Left lung (tissue), 10 donors: ENCODE results near the gene DAB1. TPM values are rescaled to one million over a fixed set of nuclear protein-coding genes. Genes with fewer than 3 reads are reported as not detected.

Source experiments
- ATAC-seq: fragments of 200-7000 bp; cut with Tn5 transposase; one replicate; pipeline ENCODE4 v1.9.1; 2020; ENCODE audit warnings: moderate library complexity
- DNase-seq, 4 donors: peaks; one replicate each; pipeline ENCODE4 v3.0.0-alpha.2; 2013 to 2020
- H3K27ac ChIP-seq, 2 donors: fragments of 200-600 bp; sonication (generic) in 1 of 2; one replicate each; pipeline versions ENCODE4 v1.5.0 to v1.8.0; 2020 to 2021
- H3K27me3 ChIP-seq, 2 donors: fragments of 200-600 bp; sonication (generic) in 1 of 2; one replicate each; pipeline versions ENCODE4 v1.5.0 to v1.8.0; 2020 to 2021
- H3K36me3 ChIP-seq, 2 donors: fragments of 200-600 bp; sonication (generic) in 1 of 2; one replicate each; pipeline versions ENCODE4 v1.5.0 to v1.8.0; 2020 to 2021
- H3K4me1 ChIP-seq, 2 donors: fragments of 200-600 bp; one replicate each; pipeline ENCODE4 v1.8.0; 2021
- H3K4me3 ChIP-seq, 2 donors: fragments of 200-600 bp; sonication (generic) in 1 of 2; one replicate each; pipeline versions ENCODE4 v1.5.0 to v1.8.0; 2020 to 2021; ENCODE audit warnings: mild to moderate bottlenecking in 1 of 2
- H3K9me3 ChIP-seq, 2 donors: fragments of 200-600 bp; sonication (generic) in 1 of 2; one replicate each; pipeline versions ENCODE4 v1.5.0 to v1.8.0; 2020 to 2021
- CTCF ChIP-seq, 2 donors: fragments of 200-600 bp; sonication (generic) in 1 of 2; IDR thresholded peaks; one replicate each; pipeline versions ENCODE4 v1.5.0 to v1.8.0; 2021; ENCODE audit warnings: antibody characterized with exemption in 2 of 2
- intact Hi-C, 2 donors: fragments of 100-400 bp; cut with DNase I; formaldehyde crosslinking; loops; one replicate each; pipeline versions ENCODE4 v1.11.2 to v1.14.2; 2022
- polyA plus RNA-seq, 6 donors: library from polyadenylated mRNA; unstranded; fragments of 120-200 nt; gene quantifications; one replicate each; pipeline ENCODE4 v1.2.1, GENCODE V29; 2013; ENCODE audit not compliant: insufficient read length in 6 of 6
- total RNA-seq, 2 donors: library from RNA; stranded (reverse); fragmentation: NEBNext Ultra II Directional; extraction: Animal tissue kit (Norgen Biotek cat#: 25700); gene quantifications; one replicate each; pipeline ENCODE4 v1.2.1, GENCODE V29; 2021
- donor health status: DM: no; HTN: yes; CAD: no.
- donor health status: DM: no; HTN: no; CAD: no.

The DAB1 gene
- total and polyA plus RNA-seq, 8 donors: 0.17 to 1.7 (median 1.1) TPM

GRCh38 chr1:57276918-57277317, 146.9 kb downstream of the DAB1 start:
- Histone ChIP-seq H3K4me3 (no peak overlapping the region), H3K9me3 (no peaks in the 10 kb centered on the region), H3K27ac (no peak overlapping the region), H3K4me1 (no peaks in the 10 kb centered on the region), H3K27me3 (no peaks in the 10 kb centered on the region), H3K36me3 (no peaks in the 10 kb centered on the region)
- ATAC-seq: no peak
- no peak for DNase-seq
- intact Hi-C loops: no loop called here
- TF ChIP-seq CTCF (IDR thresholded peaks at IDR 0.05): no peak

GRCh38 chr1:57272601-57273000, 151.3 kb downstream of the DAB1 start:
- DNase-seq: no peak
- no peak overlapping the region for H3K27ac ChIP-seq

GRCh38 chr1:57272150-57272549, 151.7 kb downstream of the DAB1 start:
- intact Hi-C loops: no loop called here

More at GRCh38 chr1:57272601-57273000, 151.3 kb downstream of the DAB1 start:
- no peaks in the 10 kb centered on the region for H3K27me3 ChIP-seq
- TF ChIP-seq CTCF (IDR thresholded peaks at IDR 0.05): no peak
- H3K4me1 ChIP-seq: no peaks in the 10 kb centered on the region
- no peak for ATAC-seq
- intact Hi-C loops: no loop called here
- no peaks in the 10 kb centered on the region for H3K9me3 ChIP-seq
- no peaks in the 10 kb centered on the region for H3K36me3 ChIP-seq
- no peak overlapping the region for H3K4me3 ChIP-seq

GRCh38 chr1:57270927-57271698, 152.7 kb downstream of the DAB1 start:
- ATAC-seq: no peak
- intact Hi-C loops: no loop called here
- H3K27ac ChIP-seq: no peak overlapping the region

More at GRCh38 chr1:57272150-57272549, 151.7 kb downstream of the DAB1 start:
- ATAC-seq (no peak), DNase-seq (no peak)
- Histone ChIP-seq H3K36me3 (no peaks in the 10 kb centered on the region), H3K27me3 (no peaks in the 10 kb centered on the region), H3K4me1 (no peaks in the 10 kb centered on the region), H3K27ac (no peak overlapping the region), H3K9me3 (no peaks in the 10 kb centered on the region), H3K4me3 (no peak overlapping the region)
- no peak for TF ChIP-seq CTCF (IDR thresholded peaks at IDR 0.05)

More at GRCh38 chr1:57270927-57271698, 152.7 kb downstream of the DAB1 start:
- no peaks in the 10 kb centered on the region for H3K4me1 ChIP-seq
- no peaks in the 10 kb centered on the region for H3K9me3 ChIP-seq
- no peaks in the 10 kb centered on the region for H3K36me3 ChIP-seq
- no peak for DNase-seq
- TF ChIP-seq CTCF (IDR thresholded peaks at IDR 0.05): no peak
- no peaks in the 10 kb centered on the region for H3K27me3 ChIP-seq
- H3K4me3 ChIP-seq: no peak overlapping the region
